Ishikawa (cell line): ENCODE data around the gene NRL.

Experiments used
- CEBPB ChIP-seq: IDR thresholded peaks from 2 replicates; pipeline ENCODE4 v1.6.1; 2012
- CREB1 ChIP-seq: IDR thresholded peaks from 2 replicates; pipeline ENCODE4 v1.6.1; 2012; ENCODE audit warnings: low read depth
- EGR1 ChIP-seq: IDR thresholded peaks from 2 replicates; pipeline ENCODE4 v1.6.1; 2012
- EP300 ChIP-seq: IDR thresholded peaks from 2 replicates; pipeline ENCODE4 v1.6.1; 2012; ENCODE audit warnings: borderline replicate concordance
- FOXM1 ChIP-seq: IDR thresholded peaks from 2 replicates; pipeline ENCODE4 v1.6.1; 2012; ENCODE audit warnings: low read depth, borderline replicate concordance
- MAX ChIP-seq: IDR thresholded peaks from 2 replicates; pipeline ENCODE4 v1.6.1; 2012
- NFIC ChIP-seq: IDR thresholded peaks from 2 replicates; pipeline ENCODE4 v1.6.1; 2012
- RAD21 ChIP-seq: IDR thresholded peaks from 2 replicates; pipeline ENCODE4 v1.6.1; 2012; ENCODE audit warnings: low read depth
- REST ChIP-seq: IDR thresholded peaks from 2 replicates; pipeline ENCODE4 v1.6.1; 2012; ENCODE audit warnings: low read depth, mild to moderate bottlenecking
- TAF1 ChIP-seq: IDR thresholded peaks from 2 replicates; pipeline ENCODE4 v1.6.1; 2012; ENCODE audit warnings: low read depth, mild to moderate bottlenecking
- TCF12 ChIP-seq: IDR thresholded peaks from 2 replicates; pipeline ENCODE4 v1.6.1; 2012; ENCODE audit warnings: low read depth
- TEAD4 ChIP-seq: IDR thresholded peaks from 2 replicates; pipeline ENCODE4 v1.6.1; 2012
- USF1 ChIP-seq: IDR thresholded peaks from 2 replicates; pipeline ENCODE4 v1.6.1; 2012
- YY1 ChIP-seq: IDR thresholded peaks from 2 replicates; pipeline ENCODE4 v1.6.1; 2012; ENCODE audit warnings: low read depth
- ZBTB7A ChIP-seq: IDR thresholded peaks from 2 replicates; pipeline ENCODE4 v1.6.1; 2012; ENCODE audit warnings: low read depth

Gene NRL

GRCh38 chr14:24052656-24053547, 61.8 kb downstream of the NRL start:
- no peak for TF ChIP-seq YY1

- TF ChIP-seq TEAD4 (no peak), ZBTB7A (0 out of 2 replicates have a peak, but pooled peaks have one; percentile 24), MAX (no peak), REST (peak; percentile 92)
Measured at GRCh38 chr14:24051789-24052655, 62.7 kb downstream of the NRL start, which contains the start of gene CARMIL3. Gene CARMIL3 (plus strand): TSS chr14:24052009. CDS start chr14:24052154, 145 bp downstream.

GRCh38 chr14:24051176-24051788, 63.5 kb downstream of the NRL start:
- TF ChIP-seq CEBPB (no peak), RAD21 (no peak), USF1 (no peak), CREB1 (no peak), ZBTB7A (no peak), NFIC (no peak), MAX (no peak), YY1 (no peak), TAF1 (no peak), FOXM1 (no peak), REST (no peak), TCF12 (no peak), EP300 (no peak), TEAD4 (no peak), EGR1 (no peak)

- TF ChIP-seq TAF1 (no peak), CEBPB (no peak), EP300 (no peak), TEAD4 (no peak), YY1 (no peak), CREB1 (no peak)
Measured at GRCh38 chr14:24042746-24043145, 72.0 kb downstream of the NRL start.

GRCh38 chr14:24040692-24041091, 74.1 kb downstream of the NRL start:
- peak; percentile 23; the same call in 1 of the 2 replicates for TF ChIP-seq NFIC
- no peak for TF ChIP-seq MAX

- no peak for TF ChIP-seq REST
- TF ChIP-seq TCF12: no peak
- TF ChIP-seq FOXM1: no peak
- no peak for TF ChIP-seq YY1
- TF ChIP-seq EP300: no peak
- no peak for TF ChIP-seq RAD21
- no peak for TF ChIP-seq MAX
- no peak for TF ChIP-seq TAF1
- no peak for TF ChIP-seq TEAD4
- TF ChIP-seq USF1: no peak
- TF ChIP-seq EGR1: no peak
- TF ChIP-seq NFIC: no peak
- TF ChIP-seq CREB1: no peak
- TF ChIP-seq CEBPB: no peak
- TF ChIP-seq ZBTB7A: no peak
Measured at GRCh38 chr14:24038686-24039085, 76.1 kb downstream of the NRL start.
